Ureter (tissue), 1 donor: Measurements from ENCODE around the gene GDPD1. TPM values are rescaled to one million over a fixed set of nuclear protein-coding genes. Genes with fewer than 3 reads are reported as not detected.
"Not testable (repeated sequence)": the region's sequence is repeated elsewhere in the genome, so short reads cannot be mapped to it uniquely, and the experiment has no call there.

ENCODE experiments used
- DNase-seq: peaks from one replicate; pipeline ENCODE4 v3.0.0-alpha.2; 2020; ENCODE audit warnings: low spot score
- total RNA-seq: library from RNA; stranded (reverse); gene quantifications from one replicate; pipeline ENCODE4 v1.2.4, GENCODE V29; 2023
- donor health status: DM: yes; HTN: yes; CAD: no.

The GDPD1 gene
- total RNA-seq, 1 donor from 2014 or later = 3.6 TPM

DNA sequence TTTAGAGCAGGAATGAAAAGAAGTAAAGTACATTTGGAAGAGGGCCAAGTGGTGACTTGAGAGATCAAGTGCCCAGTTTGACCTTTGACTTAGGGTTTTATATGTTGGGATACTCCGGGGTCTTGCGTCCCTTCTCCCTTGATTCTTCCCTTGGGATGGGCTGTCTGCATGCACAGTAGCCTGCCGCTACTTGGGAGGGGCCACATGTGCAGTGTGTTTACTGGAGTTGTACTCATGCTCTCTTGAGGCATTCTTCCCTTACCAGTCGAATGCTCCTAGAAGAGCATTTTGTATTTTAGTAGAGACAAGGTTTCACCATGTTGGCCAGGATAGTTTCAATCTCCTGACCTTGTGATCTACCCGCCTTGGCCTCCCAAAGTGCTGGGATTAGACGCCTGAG lies 23.8 kb downstream of the GDPD1 start:
- no peak for DNase-seq

DNA sequence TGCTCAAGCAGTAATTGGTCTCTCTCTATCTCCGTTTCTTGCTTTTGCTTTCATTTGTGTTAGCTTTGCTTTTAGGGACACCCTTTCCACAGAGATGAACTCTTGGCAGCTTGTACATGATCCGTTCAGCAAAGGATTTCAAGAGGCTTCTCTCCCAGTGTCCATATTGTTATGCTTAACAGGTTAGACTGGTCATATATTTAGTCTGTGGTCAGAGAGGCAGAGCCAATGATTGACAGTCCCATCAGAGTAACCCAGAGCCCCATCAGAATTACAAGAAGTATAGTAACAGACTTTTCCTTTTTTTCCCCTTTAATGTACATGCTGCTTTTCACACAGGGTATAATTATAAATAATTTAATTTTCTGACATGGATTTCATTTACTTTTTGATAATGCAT lies 34.4 kb downstream of the GDPD1 start:
- DNase-seq = no peak

DNA sequence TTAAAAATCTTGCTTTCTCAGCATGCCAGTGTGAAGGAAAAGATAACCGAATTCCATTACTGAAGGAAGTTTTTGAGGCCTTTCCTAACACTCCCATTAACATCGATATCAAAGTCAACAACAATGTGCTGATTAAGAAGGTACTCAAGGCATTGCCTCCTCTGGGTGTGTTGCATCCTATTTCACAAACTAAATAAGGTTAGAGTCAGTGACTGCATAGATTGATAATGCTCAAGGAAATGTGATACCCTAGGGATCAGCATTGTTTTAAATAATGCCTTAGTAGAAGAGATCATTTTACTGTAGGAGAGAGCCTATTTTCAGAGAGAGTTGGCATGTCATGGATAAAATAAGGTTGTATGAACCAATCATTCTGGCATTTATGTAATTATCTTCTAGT lies 36.8 kb downstream of the GDPD1 start:
- no peak for DNase-seq

GRCh38 chr17:59260722-59261121 lies 40.4 kb downstream of the GDPD1 start:
- no peak for DNase-seq

DNA sequence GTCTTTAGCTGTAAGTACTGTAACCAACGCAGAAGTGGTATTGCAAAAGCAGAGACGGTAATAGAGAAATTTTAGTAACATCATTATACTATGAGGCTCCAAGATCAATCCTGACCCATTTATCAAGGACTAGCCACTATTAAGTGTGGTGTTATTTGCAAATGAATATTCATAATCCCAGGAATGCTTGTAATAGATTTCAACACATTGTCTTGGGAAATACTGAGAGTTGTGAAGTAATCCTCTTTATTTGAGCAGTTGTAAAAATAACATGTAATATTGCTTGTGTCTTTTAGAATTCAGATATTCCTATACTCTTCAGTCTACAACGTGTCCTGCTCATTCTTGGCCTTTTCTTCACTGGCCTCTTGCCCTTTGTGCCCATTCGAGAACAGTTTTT lies 46.4 kb downstream of the GDPD1 start:
- DNase-seq = no peak

- no peak for DNase-seq
Observed at GRCh38 chr17:59267776-59268175, 47.5 kb downstream of the GDPD1 start.

GRCh38 chr17:59275618-59276017 lies 55.3 kb downstream of the GDPD1 start:
- no peak for DNase-seq

- DNase-seq = no peak
Observed at GRCh38 chr17:59277031-59277430, 56.7 kb downstream of the GDPD1 start.

DNA sequence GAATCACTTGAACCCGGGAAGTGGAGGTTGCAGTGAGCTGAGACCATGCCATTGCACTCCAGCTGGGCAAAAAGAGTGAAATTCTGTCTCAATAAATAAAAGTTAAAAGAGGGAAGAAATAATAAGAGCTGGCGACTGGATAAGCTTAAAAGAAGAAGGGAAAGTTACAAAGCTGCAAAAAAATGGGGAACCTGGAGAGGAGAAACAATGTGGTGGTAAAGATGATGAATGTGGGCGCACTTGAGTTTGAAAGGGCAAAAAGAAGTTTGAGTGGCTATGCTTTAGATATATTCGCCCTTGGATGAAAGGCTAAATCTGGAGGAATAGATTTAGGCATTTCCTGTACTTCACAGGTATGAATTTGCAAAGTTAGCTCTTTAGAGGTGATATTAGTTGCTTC lies 58.1 kb downstream of the GDPD1 start:
- DNase-seq = no peak

DNA sequence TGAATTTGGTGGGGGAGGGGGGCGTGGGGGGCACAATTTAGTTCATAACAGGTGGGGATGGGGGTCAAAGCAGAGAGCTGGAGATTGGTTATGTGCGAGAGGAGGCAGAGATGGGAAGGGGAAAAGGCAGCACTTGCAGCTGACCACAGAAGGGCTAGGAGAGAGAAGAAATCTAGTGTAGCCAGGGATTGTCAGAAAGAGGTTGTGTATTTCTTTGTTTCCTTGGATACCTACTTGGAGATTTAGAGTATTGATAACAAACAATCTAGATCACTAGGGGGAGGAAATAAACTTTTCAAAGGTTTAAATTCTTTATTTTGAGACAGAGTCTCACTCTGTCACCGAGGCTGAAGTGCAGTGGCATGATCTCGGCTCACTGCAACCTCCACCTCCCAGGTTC lies 64.0 kb downstream of the GDPD1 start:
- no peak for DNase-seq

- no peak for DNase-seq
Observed at GRCh38 chr17:59287452-59287851, 67.1 kb downstream of the GDPD1 start.

- DNase-seq = no peak
Observed at GRCh38 chr17:59287891-59288290, 67.6 kb downstream of the GDPD1 start.

DNA sequence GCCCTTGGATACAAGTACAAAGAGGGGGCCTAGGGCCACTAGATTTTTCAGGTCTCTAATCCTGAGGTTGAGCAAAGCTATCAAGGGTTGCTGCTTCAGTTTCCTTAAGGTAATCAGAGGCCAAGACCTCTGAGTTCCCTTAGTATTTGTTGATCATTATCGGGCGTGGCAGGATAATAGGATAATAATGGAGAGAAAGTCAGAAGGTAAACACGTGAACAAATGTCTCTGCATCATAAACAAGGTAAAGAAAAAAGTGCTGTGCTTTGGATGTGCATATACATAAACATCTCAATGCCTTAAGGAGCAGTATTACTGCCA lies 69.6 kb downstream of the GDPD1 start:
- no peak for DNase-seq

GRCh38 chr17:59290302-59290998 lies 70.1 kb downstream of the GDPD1 start:
- DNase-seq = not testable (repeated sequence)

DNA sequence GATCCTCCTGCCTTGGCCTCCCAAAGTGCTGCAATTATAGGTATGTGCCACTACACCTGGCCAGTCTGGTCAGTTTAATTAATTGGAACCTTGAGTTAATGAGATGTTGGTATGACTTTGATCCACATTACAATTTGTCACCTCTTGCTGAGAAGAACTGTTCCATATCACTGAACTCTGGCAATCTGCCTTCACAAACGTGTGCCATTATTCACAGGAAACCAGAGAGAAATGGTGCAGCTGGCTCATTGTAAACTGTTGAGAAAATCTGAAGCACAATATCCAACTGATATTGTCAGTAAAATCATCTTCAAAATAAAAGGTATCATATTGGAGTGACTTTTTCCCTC lies 71.8 kb downstream of the GDPD1 start:
- DNase-seq = no peak

DNA sequence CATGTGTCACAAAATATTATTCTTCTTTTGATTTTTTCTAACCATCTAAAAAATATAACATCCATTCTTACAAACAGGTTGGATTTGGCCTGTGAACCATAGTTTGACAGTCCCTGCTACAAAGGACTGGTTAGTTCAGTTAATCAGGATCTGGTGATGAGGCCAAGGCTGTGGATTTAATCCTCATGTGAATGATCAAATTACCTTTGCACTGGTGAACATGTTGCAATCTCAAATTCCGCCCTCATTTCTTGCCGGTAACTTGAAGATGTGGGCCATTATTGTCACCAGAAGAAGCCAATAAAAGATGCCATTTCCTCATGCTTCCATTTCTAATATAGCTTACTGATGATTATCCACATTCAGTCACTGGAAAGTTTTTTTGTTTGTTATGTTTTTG lies 75.9 kb downstream of the GDPD1 start:
- DNase-seq = no peak

GRCh38 chr17:59298521-59298920 lies 78.2 kb downstream of the GDPD1 start:
- DNase-seq = no peak

- no peak for DNase-seq
Observed at GRCh38 chr17:59299400-59300092, 79.2 kb downstream of the GDPD1 start.

DNA sequence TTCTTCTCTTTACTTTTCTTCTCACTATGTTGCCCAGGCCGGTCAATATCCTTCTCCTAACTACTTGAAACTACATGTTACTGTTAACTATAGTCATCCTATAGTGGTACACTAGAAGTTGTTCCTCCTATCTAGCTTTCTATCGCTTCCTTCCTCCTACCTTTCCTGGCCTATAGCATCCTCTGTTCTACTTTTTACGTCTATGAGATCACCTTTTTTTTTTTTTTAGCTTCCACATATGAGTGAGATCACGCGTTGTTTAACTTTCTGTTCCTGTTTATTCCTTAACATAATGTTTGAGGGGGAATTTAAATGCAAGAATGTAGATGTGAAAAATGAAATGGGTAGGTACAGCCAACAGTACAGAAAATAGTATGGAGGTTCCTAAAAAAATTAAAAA lies 80.6 kb downstream of the GDPD1 start:
- no peak for DNase-seq

DNA sequence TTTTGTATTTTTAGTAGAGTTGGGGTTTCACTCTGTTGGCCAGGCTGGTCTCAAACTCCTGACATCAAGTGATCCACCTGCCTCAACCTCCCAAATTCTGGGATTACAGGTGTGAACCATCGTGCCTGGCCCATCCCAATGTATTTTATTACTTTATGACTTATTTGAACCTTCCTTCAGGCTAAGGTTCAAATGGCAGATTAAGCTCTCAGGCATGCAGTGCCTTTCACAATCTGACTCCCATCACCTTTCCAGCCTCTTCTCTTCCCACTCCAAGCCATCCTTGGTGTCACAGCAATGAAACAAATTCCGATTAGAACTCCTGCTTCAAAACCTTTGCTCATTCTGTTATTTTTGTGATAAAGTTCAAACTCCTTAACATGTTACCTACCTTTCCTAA lies 84.5 kb downstream of the GDPD1 start:
- no peak for DNase-seq

DNA sequence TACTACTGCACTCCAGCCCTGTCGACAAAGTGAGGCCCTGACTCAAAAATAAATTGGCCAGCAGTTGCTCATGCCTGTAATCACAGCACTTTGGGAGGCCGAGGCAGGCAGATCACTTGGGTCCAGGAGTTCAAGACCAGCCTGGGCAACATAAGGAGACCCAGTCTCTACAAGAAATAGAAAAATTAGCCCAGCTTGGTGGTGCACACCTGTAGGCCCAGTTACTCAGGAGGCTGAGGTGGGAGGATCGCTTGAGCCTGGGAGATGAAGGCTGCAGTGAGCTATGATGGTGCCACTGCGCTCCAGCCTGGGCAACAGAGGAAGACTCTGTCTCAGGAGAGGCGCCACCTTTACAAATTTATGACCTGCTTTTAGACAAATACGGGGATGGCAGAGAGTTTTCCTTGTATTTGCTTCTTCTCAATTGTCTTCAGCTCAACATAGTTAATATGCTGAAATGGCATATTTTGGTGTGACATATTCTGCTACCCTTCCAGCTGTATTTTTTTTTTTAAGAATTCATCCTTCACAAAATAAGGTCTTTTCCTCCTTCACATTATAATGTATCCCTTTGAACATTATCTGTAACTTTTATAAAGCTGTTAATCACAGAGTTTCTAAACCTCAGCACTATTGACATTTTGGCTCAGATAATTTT lies 90.1 kb downstream of the GDPD1 start:
- no peak for DNase-seq

DNA sequence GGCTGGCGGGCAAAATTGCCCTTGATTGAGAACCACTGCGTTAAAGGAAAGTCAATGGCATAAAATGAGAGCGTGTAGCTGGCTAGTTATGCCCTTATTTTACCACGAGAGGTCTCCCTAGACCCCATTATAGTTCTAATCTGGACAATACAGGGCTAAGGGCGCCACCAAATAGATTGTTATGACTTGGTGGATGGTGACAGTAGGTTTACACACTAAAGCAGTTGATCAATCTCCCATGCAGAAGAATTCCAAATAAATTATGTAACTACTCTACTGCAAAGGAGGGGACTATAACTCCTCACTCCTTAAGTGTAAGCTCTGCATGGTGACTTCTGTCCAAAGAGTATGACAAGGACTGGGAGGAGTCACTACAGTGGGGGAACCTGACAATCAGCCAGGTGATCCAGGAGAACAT lies 90.7 kb downstream of the GDPD1 start:
- DNase-seq = peak; percentile 55

DNA sequence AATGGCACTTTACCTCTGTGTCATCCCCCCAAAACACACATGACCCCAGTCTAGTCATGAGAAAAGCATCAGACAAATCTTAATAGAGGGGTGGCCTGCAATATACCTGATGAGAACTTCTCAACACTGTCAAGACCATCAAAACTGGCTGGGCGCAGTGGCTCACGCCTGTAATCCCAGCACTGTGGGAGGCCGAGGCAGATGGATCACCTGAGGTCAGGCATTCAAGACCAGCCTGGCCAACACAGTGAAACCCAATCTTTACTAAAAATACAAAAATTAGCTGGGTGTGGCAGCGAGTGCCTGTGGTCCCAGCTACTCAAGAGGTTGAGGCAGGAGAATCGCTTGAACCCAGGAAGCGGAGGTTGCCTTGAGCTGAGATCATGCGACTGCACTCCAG lies 91.2 kb downstream of the GDPD1 start:
- DNase-seq = not testable (repeated sequence)
